T-helper 1 cell treated with Interleukin-12 subunit alpha and Interleukin-12 subunit beta and Interleukin-4 antibody, amounts not matched to agents 30 μg/mL and 1 μg/mL, for 36 hours (primary cell): ENCODE measurements around the gene SH3TC1.

Source experiments
- H3K27ac Mint-ChIP-seq: one replicate; pipeline ENCODE4 v1.8.0; 2021; ENCODE audit warnings: mild to moderate bottlenecking, mixed read lengths
- H3K27me3 Mint-ChIP-seq: one replicate; pipeline ENCODE4 v1.8.0; 2021; ENCODE audit warnings: low read depth, mixed read lengths
- H3K36me3 Mint-ChIP-seq: one replicate; pipeline ENCODE4 v1.8.0; 2021; ENCODE audit warnings: low read depth, mixed read lengths
- H3K4me1 Mint-ChIP-seq: one replicate; pipeline ENCODE4 v1.8.0; 2021; ENCODE audit warnings: low read depth, mixed read lengths
- H3K4me3 Mint-ChIP-seq: one replicate; pipeline ENCODE4 v1.8.0; 2021; ENCODE audit warnings: mild to moderate bottlenecking, moderate library complexity, mixed read lengths
- H3K9me3 Mint-ChIP-seq: one replicate; pipeline ENCODE4 v1.8.0; 2021; ENCODE audit warnings: mixed read lengths

The SH3TC1 gene

GRCh38 chr4:8205749-8206611, 6.9 kb downstream of the SH3TC1 start:
- H3K27me3 Mint-ChIP-seq, result no peaks in the 10 kb centered on the region
- peaks cover 22% of the 10 kb centered on the region for H3K4me1 Mint-ChIP-seq
- no peaks in the 10 kb centered on the region for H3K9me3 Mint-ChIP-seq
- no peak overlapping the region for H3K4me3 Mint-ChIP-seq
- H3K27ac Mint-ChIP-seq, result no peak overlapping the region
- H3K36me3 Mint-ChIP-seq, result peaks cover 14% of the 10 kb centered on the region

GRCh38 chr4:8207314-8207713, 8.2 kb downstream of the SH3TC1 start:
- H3K36me3 Mint-ChIP-seq, result peaks cover 10% of the 10 kb centered on the region
- no peak overlapping the region for H3K27ac Mint-ChIP-seq
- peaks cover 11% of the 10 kb centered on the region for H3K4me1 Mint-ChIP-seq
- no peak overlapping the region for H3K4me3 Mint-ChIP-seq
- no peaks in the 10 kb centered on the region for H3K27me3 Mint-ChIP-seq
- no peaks in the 10 kb centered on the region for H3K9me3 Mint-ChIP-seq

- H3K4me1 Mint-ChIP-seq, result peaks cover 4% of the 10 kb centered on the region
- no peak overlapping the region for H3K27ac Mint-ChIP-seq
- peaks cover 12% of the 10 kb centered on the region for H3K36me3 Mint-ChIP-seq
- no peaks in the 10 kb centered on the region for H3K9me3 Mint-ChIP-seq
- no peaks in the 10 kb centered on the region for H3K27me3 Mint-ChIP-seq
- no peak overlapping the region for H3K4me3 Mint-ChIP-seq
These were observed 9.5 kb downstream of the SH3TC1 start for GRCh38 chr4:8208565-8208964.

GRCh38 chr4:8209181-8209874, 10.2 kb downstream of the SH3TC1 start:
- Mint-ChIP-seq H3K36me3 (peaks cover 12% of the 10 kb centered on the region), H3K4me1 (peaks cover 3% of the 10 kb centered on the region), H3K4me3 (no peak overlapping the region)

GRCh38 chr4:8210010-8210409, 10.9 kb downstream of the SH3TC1 start:
- H3K4me3 Mint-ChIP-seq, result no peak overlapping the region
- no peak overlapping the region for H3K27ac Mint-ChIP-seq
- H3K4me1 Mint-ChIP-seq, result peaks cover 3% of the 10 kb centered on the region

More at GRCh38 chr4:8209181-8209874, 10.2 kb downstream of the SH3TC1 start:
- no peaks in the 10 kb centered on the region for H3K9me3 Mint-ChIP-seq
- no peak overlapping the region for H3K27ac Mint-ChIP-seq
- H3K27me3 Mint-ChIP-seq, result no peaks in the 10 kb centered on the region

GRCh38 chr4:8210616-8211015, 11.5 kb downstream of the SH3TC1 start:
- H3K27ac Mint-ChIP-seq, result no peak overlapping the region
- no peaks in the 10 kb centered on the region for H3K9me3 Mint-ChIP-seq
- peaks cover 12% of the 10 kb centered on the region for H3K36me3 Mint-ChIP-seq
- H3K27me3 Mint-ChIP-seq, result no peaks in the 10 kb centered on the region
- H3K4me1 Mint-ChIP-seq, result peaks cover 3% of the 10 kb centered on the region
- H3K4me3 Mint-ChIP-seq, result no peak overlapping the region

More at GRCh38 chr4:8210010-8210409, 10.9 kb downstream of the SH3TC1 start:
- Mint-ChIP-seq H3K9me3 (no peaks in the 10 kb centered on the region), H3K27me3 (no peaks in the 10 kb centered on the region), H3K36me3 (peaks cover 12% of the 10 kb centered on the region)

- no peak overlapping the region for H3K27ac Mint-ChIP-seq
These were observed 12.2 kb downstream of the SH3TC1 start for GRCh38 chr4:8211251-8211650.

GRCh38 chr4:8211737-8212581, 12.9 kb downstream of the SH3TC1 start:
- Mint-ChIP-seq H3K4me1 (no peaks in the 10 kb centered on the region), H3K9me3 (no peaks in the 10 kb centered on the region), H3K36me3 (peaks cover 10% of the 10 kb centered on the region), H3K27me3 (no peaks in the 10 kb centered on the region), H3K27ac (no peak overlapping the region), H3K4me3 (no peak overlapping the region)

More at GRCh38 chr4:8211251-8211650, 12.2 kb downstream of the SH3TC1 start:
- Mint-ChIP-seq H3K9me3 (no peaks in the 10 kb centered on the region), H3K27me3 (no peaks in the 10 kb centered on the region), H3K36me3 (peaks cover 10% of the 10 kb centered on the region), H3K4me1 (no peaks in the 10 kb centered on the region), H3K4me3 (no peak overlapping the region)

GRCh38 chr4:8212622-8213021, 13.5 kb downstream of the SH3TC1 start:
- no peaks in the 10 kb centered on the region for H3K4me1 Mint-ChIP-seq
- peaks cover 8% of the 10 kb centered on the region for H3K36me3 Mint-ChIP-seq
- no peaks in the 10 kb centered on the region for H3K9me3 Mint-ChIP-seq
- no peaks in the 10 kb centered on the region for H3K27me3 Mint-ChIP-seq
- H3K4me3 Mint-ChIP-seq, result no peak overlapping the region
- H3K27ac Mint-ChIP-seq, result no peak overlapping the region

- no peaks in the 10 kb centered on the region for H3K27me3 Mint-ChIP-seq
- no peaks in the 10 kb centered on the region for H3K9me3 Mint-ChIP-seq
- H3K4me1 Mint-ChIP-seq, result peaks cover under 1% of the 10 kb centered on the region
- no peak overlapping the region for H3K4me3 Mint-ChIP-seq
- no peak overlapping the region for H3K27ac Mint-ChIP-seq
- H3K36me3 Mint-ChIP-seq, result peaks cover 7% of the 10 kb centered on the region
These were observed 14.0 kb downstream of the SH3TC1 start for GRCh38 chr4:8213121-8213520.

GRCh38 chr4:8214136-8214535, 15.0 kb downstream of the SH3TC1 start:
- Mint-ChIP-seq H3K27me3 (no peaks in the 10 kb centered on the region), H3K9me3 (no peaks in the 10 kb centered on the region), H3K4me3 (no peak overlapping the region), H3K4me1 (peaks cover 2% of the 10 kb centered on the region), H3K27ac (no peak overlapping the region), H3K36me3 (peaks cover 5% of the 10 kb centered on the region)

GRCh38 chr4:8215001-8215427, 15.9 kb downstream of the SH3TC1 start:
- Mint-ChIP-seq H3K9me3 (no peaks in the 10 kb centered on the region), H3K27me3 (no peaks in the 10 kb centered on the region), H3K27ac (no peak overlapping the region), H3K4me1 (peaks cover 2% of the 10 kb centered on the region), H3K36me3 (peaks cover 10% of the 10 kb centered on the region), H3K4me3 (no peak overlapping the region)

GRCh38 chr4:8215641-8216442, 16.8 kb downstream of the SH3TC1 start:
- Mint-ChIP-seq H3K9me3 (no peaks in the 10 kb centered on the region), H3K4me1 (peaks cover 2% of the 10 kb centered on the region), H3K27ac (no peak overlapping the region), H3K36me3 (peaks cover 17% of the 10 kb centered on the region), H3K27me3 (no peaks in the 10 kb centered on the region), H3K4me3 (no peak overlapping the region)
